HG02759 (cell line): ENCODE data around the gene TMEM247.
"Not testable (repeated sequence)": the region's sequence is repeated elsewhere in the genome, so short reads cannot be mapped to it uniquely, and the experiment has no call there.

Source experiments
- ATAC-seq: cut with Tn5 transposase; IDR thresholded peaks from one replicate; pipeline ENCODE4 v1.9.1; 2021; ENCODE audit warnings: mild to moderate bottlenecking, moderate library complexity; ENCODE audit not compliant: unreplicated experiment

TMEM247 gene

DNA sequence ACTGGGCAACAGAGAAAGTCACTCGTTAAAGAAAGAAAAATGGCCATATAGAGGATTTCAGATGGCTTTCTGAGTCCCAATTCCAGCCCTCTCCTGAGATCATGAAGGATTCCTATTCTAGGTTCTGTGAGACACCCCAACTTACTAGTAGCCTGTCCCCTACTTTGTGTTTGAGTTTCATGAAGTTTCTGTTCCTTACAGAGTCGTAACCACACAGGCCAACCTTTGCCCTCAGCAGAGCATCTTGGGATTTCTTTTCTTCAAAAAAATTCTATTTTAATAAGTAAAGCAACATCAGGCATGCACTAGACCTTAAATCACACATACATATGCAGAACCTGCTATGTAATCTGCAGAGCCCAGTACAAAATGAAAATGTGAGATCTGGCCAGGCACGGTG lies 30.4 kb downstream of the TMEM247 start:
- ATAC-seq, result no peak

DNA sequence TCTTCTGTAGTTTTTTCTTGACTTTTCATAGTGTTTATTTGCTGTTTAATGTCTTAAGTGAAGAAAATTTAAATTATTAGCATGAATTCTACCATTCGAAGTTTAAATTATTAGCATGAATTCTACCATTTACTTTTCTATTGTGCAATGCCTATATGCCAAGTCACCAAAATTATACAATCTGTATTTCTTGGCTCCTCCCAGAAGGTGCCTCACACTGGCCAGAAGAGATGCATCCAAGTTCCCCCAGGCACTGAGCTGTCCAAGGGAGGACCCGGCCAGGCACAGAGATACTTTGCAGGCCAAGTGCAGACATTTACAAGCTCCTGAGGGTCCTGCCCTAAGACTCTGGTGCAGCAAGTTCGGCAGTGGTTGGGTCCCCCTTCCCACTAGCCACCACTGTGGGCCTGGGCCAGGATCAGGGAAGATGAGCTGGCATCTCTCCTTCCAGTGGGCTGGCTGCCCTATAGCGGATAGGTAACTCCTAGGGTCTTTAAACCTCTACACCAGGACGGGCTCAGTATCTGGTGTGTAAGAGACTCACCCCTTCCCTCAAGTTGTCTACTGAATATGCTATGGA lies 31.3 kb downstream of the TMEM247 start:
- no peak for ATAC-seq

DNA sequence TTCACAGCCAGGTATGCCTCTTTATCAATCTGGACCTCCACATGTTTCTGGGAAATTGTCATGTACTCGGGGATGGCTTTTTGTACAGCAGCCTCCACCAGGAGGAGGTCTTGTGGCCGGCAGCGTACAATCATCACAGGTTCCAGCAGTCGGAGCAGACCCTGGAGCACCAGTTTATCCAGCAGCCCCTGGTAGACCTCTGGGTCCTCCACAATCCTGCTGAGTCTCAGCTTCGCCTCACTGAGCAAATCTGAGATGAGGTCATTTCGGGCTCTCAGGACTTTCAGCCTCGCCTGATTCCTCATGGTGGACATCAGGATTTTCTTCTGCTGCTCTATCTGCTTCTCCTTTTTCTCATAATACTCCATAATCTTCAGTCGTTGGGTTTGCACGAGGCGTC lies 32.8 kb downstream of the TMEM247 start:
- ATAC-seq, result no peak

DNA sequence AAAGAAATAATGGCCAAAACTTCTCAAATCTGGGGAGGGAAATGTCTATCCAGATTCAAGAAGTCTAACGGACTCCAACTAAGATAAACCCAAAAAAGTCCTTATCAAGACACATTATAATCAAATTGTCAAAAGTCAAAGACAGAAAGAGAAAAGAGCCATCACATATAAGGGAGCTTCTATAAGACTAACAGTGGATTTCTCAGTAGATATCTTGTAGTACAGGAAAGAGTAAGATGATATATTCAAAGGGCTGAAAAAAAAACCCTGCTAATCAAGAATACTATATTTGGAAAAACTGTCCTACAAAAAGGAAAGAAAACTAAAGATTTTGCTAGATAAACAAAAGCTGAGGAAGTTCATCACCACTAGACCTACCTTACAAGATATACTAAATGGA lies 35.4 kb downstream of the TMEM247 start:
- no peak for ATAC-seq

DNA sequence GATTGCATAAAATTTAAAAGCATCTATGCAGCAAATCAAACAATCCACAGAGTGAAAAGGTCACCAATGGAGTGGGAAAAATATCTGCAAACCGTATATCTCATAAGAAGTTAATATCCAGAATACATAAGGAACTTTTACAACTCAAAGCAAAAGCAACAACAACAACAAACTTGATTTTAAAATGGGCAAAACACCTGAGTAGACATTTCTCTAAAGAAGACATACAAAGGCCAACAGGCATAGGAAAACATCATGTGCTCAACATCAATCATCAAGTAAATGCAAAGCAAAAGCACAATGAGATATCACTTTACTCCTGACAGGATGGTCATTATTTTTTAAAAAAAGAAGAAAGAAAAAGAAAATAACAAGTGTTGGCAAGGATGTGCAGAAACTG lies 38.1 kb downstream of the TMEM247 start:
- no peak for ATAC-seq

DNA sequence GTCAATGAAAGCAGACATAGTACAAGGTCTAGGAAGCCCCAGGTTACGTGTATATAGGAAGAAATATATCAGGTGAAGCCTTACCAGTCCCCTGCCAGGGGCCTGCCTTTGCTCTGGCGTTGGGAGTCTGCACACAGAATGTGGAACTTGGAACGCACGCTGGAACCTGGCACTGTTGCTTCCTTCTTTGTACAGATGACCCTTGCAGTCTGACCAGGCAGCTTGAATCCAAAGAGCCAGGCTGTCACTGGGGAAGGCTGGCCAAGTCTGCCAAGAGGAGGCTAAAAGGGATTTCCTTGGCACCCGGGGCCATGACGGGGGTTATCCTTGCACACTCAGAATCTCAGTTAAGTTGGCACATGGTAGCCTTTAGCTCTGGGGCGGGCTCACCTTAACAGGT lies 39.5 kb downstream of the TMEM247 start:
- ATAC-seq, result no peak

DNA sequence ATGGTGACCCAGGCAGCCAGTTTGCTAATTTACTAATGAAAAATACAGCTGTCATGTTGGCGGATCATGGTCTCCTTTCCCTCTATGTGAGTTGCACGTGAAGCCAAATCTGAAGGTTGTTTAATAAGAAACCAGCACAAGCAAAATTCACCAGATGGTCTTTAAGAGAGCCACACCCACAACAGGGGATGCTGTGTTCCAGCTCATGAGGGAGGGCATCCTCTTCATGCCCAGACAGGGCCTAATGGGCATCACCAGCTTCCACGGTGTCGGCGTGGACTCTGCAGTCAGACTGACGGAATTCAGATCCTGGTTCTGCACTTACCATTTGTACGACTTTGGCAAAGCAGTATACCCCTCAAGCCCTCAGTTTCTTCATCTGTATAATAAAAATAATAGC lies 39.9 kb downstream of the TMEM247 start:
- ATAC-seq, result no peak

DNA sequence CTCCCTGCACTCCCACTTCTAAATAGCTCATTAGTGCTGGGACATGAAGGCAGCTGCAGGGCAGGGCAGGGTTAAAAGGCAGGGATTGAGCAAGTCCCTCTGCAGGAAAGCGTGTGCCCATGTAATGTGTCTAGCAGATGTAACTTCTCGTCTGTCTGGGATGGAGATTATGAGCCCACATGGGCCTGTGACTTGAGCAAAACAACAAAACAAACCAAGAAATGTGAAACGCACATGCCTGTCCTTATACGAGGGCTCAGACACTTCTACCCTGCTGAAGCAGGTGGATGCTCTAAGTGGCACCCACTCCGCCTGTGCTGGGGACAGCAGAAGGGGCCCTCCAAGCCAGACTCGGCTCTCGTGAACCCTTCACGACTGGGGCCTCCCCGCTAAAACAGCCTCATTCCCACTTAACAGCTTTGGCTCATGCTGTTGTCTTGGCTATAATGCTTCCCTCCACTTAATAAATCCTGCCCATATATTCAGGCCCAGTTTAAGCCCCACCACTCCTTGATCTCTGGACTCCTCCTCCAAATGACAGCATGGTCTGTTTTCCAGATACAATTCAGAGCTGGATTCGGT lies 40.9 kb downstream of the TMEM247 start:
- ATAC-seq, result no peak

DNA sequence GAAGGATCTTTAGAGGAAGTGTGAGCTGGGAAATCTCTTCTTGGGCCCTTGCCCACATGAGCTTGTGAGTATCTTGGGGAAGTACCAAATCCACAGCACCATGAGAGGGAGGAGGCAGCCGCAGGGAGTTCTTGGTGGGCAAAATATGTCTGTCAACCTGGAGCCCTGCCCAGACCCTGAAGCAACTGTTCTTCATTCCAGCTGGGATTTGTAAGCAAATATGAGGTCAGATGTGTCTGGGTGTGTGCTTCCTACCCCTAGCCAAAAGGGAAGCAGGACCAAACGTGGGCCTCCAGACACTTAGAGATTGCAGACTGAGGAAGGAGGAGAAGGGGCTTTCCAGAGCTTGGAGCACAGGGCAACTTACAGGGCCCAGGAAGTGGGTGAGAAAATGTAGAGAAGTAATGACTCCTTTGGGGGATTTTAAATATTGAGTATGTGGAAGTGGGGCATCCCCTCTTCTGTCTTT lies 41.9 kb downstream of the TMEM247 start:
- no peak for ATAC-seq

DNA sequence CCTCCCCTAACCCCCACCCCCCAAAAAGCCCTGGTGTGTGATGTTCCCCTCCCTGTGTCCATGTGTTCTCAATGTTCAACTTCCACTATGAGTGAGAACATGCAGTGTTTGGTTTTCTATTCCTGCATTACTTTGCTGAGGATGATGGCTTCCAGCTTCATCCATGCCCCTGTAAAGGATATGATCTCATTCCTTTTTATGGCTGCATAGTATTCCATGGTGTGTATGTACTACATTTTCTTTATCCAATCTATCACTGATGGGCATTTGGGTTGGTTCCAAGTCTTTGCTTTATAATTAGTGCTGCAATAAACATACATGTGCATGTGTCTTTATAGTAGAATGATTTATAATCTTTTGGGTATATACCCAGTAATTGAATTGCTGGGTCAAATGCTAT lies 43.0 kb downstream of the TMEM247 start:
- ATAC-seq, result not testable (repeated sequence)

DNA sequence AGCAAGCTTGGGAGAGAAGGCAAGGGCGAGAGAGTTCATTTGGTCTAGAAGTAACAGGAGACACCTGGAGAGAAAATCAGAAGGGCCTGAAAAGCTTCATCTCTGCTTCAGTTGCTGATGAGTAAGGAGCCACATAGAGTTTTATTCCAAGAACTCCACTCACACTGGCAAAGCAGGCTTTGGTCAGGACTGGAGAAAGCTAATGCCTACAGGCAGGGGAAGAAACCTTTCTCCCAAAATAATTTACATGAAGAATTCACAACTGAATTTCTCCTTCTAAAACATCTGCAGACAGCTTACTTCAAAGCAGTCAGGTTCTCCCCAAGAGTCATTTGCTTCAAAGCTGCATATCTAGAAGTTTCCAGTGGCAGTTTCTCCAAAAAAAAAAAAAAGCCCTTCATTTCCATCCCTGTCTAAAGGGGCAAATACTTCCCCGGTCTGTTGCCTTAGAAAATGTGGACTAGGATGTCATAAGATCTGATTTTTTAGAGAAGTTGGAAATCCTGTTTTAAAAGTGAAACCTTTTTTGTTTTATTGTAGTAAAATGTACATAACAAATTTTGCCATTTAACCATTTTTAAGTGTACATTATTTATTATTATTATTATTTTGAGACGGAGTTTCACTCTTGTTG lies 46.3 kb downstream of the TMEM247 start:
- no peak for ATAC-seq

DNA sequence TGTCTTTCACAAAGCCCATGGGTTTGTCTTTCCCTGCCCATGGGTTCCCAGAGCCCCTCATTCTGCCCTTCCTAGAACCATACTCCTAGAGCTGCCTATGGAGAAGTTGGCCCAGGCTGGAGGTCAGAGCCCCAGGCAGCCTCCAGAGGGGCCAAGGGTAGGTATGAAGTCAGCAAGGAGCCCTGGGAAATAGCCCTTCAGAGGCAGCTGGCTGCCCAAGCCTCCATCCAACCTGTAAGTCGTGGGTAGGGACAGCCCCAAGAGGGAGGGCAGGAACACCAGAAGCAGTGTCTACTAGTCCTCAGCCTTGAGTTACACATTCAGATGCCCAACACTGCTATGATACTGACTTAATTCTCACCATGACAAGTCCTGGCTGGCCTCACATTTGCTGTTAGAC lies 49.5 kb downstream of the TMEM247 start:
- no peak for ATAC-seq

DNA sequence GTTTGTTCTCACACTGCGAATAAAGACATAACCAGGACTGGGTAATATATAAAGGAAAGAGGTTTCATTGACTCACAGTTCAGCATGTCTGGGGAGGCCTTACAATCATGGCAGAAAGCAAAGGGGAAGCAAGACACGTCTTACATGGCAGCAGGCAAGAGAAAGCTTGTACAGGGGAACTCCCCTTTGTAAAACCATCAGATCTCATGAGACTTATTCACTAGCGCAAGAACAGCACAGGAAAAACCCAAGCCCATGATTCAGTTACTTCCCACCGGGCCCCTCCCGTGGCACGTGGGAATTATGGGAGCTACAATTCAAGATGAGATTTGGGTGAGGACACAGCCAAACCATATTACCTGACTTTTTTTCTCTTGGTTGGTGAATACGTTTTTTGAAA lies 51.3 kb downstream of the TMEM247 start:
- no peak for ATAC-seq

DNA sequence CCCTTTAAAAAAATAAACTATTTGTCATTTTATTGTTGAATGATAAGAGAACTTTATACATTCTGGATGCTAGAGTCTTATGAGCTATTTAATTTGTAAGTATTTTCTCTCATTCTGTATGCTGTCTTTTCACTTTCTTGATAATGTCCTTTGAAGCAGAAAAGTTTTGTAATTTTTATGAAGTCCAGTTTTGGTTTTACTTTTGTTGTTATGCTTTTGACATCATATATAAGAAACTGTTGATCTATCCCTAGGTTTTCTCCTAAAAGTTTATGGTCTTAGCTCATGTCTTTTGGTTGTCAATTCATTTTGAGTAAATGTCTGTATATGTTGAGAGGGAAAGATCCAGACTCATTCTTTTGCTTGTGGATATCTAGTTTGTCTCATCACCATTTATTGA lies 52.5 kb downstream of the TMEM247 start:
- no peak for ATAC-seq
